Activated naive CD4-positive, alpha-beta T cell treated with anti-CD3 and anti-CD28 coated beads, Interleukin-2, amount 50 U/mL, for 72 hours (primary cell): ENCODE data around the gene WHRN. TPM values are rescaled to one million over a fixed set of nuclear protein-coding genes. Genes with fewer than 3 reads are reported as not detected.

ENCODE experiments used
- ATAC-seq, 2 donors: fragments of 150-1000 bp; cut with Tn5 transposase; 2 replicates each; pipeline ENCODE4 v1.10.0; 2021; ENCODE audit warnings: mild to moderate bottlenecking in 2 of 2, moderate library complexity in 2 of 2
- DNase-seq, 2 donors: peaks; one replicate each; pipeline ENCODE4 v3.0.0; 2021 to 2022; ENCODE audit warnings: low spot score in 2 of 2
- H3K27ac Mint-ChIP-seq, 2 donors: one replicate each; pipeline ENCODE4 v1.8.0; 2022; ENCODE audit warnings: mild to moderate bottlenecking in 2 of 2, mixed read lengths in 2 of 2
- H3K36me3 Mint-ChIP-seq, 2 donors: one replicate each; pipeline ENCODE4 v1.8.0; 2022; ENCODE audit warnings: mixed read lengths in 2 of 2
- H3K9me3 Mint-ChIP-seq, 2 donors: one replicate each; pipeline ENCODE4 v1.8.0; 2022; ENCODE audit warnings: mixed read lengths in 2 of 2
- total RNA-seq, 2 donors: library from RNA; stranded (reverse); gene quantifications; one replicate each; pipeline ENCODE4 v1.2.3, GENCODE V29; 2022

The WHRN gene
- total RNA-seq, 2 donors from 2014 or later = 4.7 to 5.2 TPM

GRCh38 chr9:114369216-114370130, 135.8 kb downstream of the WHRN start:
- no peak for ATAC-seq
- peaks cover 45 to 61% of the 10 kb centered on the region in 2 donors for H3K36me3 Mint-ChIP-seq
- DNase-seq = no peak
- peak overlapping the region; percentile 15 to 71 for H3K27ac Mint-ChIP-seq
- H3K9me3 Mint-ChIP-seq = peaks cover 0 to 5% of the 10 kb centered on the region in 2 donors

- H3K9me3 Mint-ChIP-seq = peaks cover 0 to 5% of the 10 kb centered on the region in 2 donors
- H3K36me3 Mint-ChIP-seq = peaks cover 46 to 65% of the 10 kb centered on the region in 2 donors
- DNase-seq (no peak), ATAC-seq (no peak)
- peak overlapping the region; percentile 89 to 95 for H3K27ac Mint-ChIP-seq
These were observed 137.3 kb downstream of the WHRN start for GRCh38 chr9:114367772-114368569.

GRCh38 chr9:114367366-114367765, 137.9 kb downstream of the WHRN start:
- DNase-seq (no peak), ATAC-seq (no peak)
- Mint-ChIP-seq H3K36me3 (peaks cover 49 to 69% of the 10 kb centered on the region in 2 donors), H3K9me3 (peaks cover 0 to 5% of the 10 kb centered on the region in 2 donors), H3K27ac (peak overlapping the region; percentile 89 to 95)

GRCh38 chr9:114366334-114367128, 138.7 kb downstream of the WHRN start:
- peaks cover 0 to 5% of the 10 kb centered on the region in 2 donors for H3K9me3 Mint-ChIP-seq
- H3K27ac Mint-ChIP-seq = peak overlapping the region; percentile 89 to 95
- peak; percentile 65 to 73 for ATAC-seq
- peaks cover 47 to 65% of the 10 kb centered on the region in 2 donors for H3K36me3 Mint-ChIP-seq
- DNase-seq = no peak

- peaks cover 55 to 69% of the 10 kb centered on the region in 2 donors for H3K36me3 Mint-ChIP-seq
- H3K27ac Mint-ChIP-seq = peak overlapping the region in 1 of 2 donors; percentile 96
- DNase-seq (no peak), ATAC-seq (no peak)
- H3K9me3 Mint-ChIP-seq = peaks cover 0 to 5% of the 10 kb centered on the region in 2 donors
These were observed 140.1 kb downstream of the WHRN start for GRCh38 chr9:114365194-114365593.

- Mint-ChIP-seq H3K27ac (peak overlapping the region; percentile 92 to 96), H3K9me3 (peaks cover 0 to under 1% of the 10 kb centered on the region in 2 donors), H3K36me3 (peaks cover 56 to 63% of the 10 kb centered on the region in 2 donors)
- ATAC-seq = peak; percentile 19 to 44
- DNase-seq = no peak
These were observed 140.9 kb downstream of the WHRN start for GRCh38 chr9:114364134-114365041.

- no peaks in the 10 kb centered on the region for H3K9me3 Mint-ChIP-seq
- H3K36me3 Mint-ChIP-seq = peaks cover 54 to 60% of the 10 kb centered on the region in 2 donors
- DNase-seq (no peak), ATAC-seq (peak; percentile 57 to 58)
- peak overlapping the region; percentile 92 to 96 for H3K27ac Mint-ChIP-seq
These were observed 141.8 kb downstream of the WHRN start for GRCh38 chr9:114363424-114363823.

GRCh38 chr9:114362394-114362793, 142.9 kb downstream of the WHRN start:
- ATAC-seq (no peak), DNase-seq (no peak)
- Mint-ChIP-seq H3K27ac (peak overlapping the region; percentile 92 to 96), H3K36me3 (peaks cover 52 to 60% of the 10 kb centered on the region in 2 donors), H3K9me3 (no peaks in the 10 kb centered on the region)

- Mint-ChIP-seq H3K27ac (peak overlapping the region; percentile 95 to 96), H3K9me3 (no peaks in the 10 kb centered on the region), H3K36me3 (peaks cover 58 to 62% of the 10 kb centered on the region in 2 donors)
- DNase-seq (no peak), ATAC-seq (no peak)
These were observed 143.7 kb downstream of the WHRN start for GRCh38 chr9:114361542-114361941.

GRCh38 chr9:114359801-114360200, 145.5 kb downstream of the WHRN start:
- H3K27ac Mint-ChIP-seq = peak overlapping the region; percentile 95 to 96
- peaks cover 47 to 61% of the 10 kb centered on the region in 2 donors for H3K36me3 Mint-ChIP-seq
- DNase-seq (no peak), ATAC-seq (no peak)
- H3K9me3 Mint-ChIP-seq = no peaks in the 10 kb centered on the region

GRCh38 chr9:114357911-114358328, 147.4 kb downstream of the WHRN start:
- peaks cover 28 to 44% of the 10 kb centered on the region in 2 donors for H3K36me3 Mint-ChIP-seq
- no peak for ATAC-seq
- peak overlapping the region; percentile 2 to 96 for H3K27ac Mint-ChIP-seq

GRCh38 chr9:114357360-114357759, 147.9 kb downstream of the WHRN start:
- Mint-ChIP-seq H3K9me3 (no peaks in the 10 kb centered on the region), H3K27ac (peak overlapping the region; percentile 70 to 96), H3K36me3 (peaks cover 25 to 41% of the 10 kb centered on the region in 2 donors)
- DNase-seq (no peak), ATAC-seq (no peak)

More at GRCh38 chr9:114357911-114358328, 147.4 kb downstream of the WHRN start:
- no peaks in the 10 kb centered on the region for H3K9me3 Mint-ChIP-seq
- no peak for DNase-seq

- H3K36me3 Mint-ChIP-seq = peaks cover 30 to 41% of the 10 kb centered on the region in 2 donors
These were observed 148.5 kb downstream of the WHRN start for GRCh38 chr9:114356792-114357191.

GRCh38 chr9:114355821-114356220, 149.5 kb downstream of the WHRN start:
- DNase-seq = no peak
- ATAC-seq = no peak
- Mint-ChIP-seq H3K27ac (peak overlapping the region; percentile 24 to 96), H3K36me3 (peaks cover 25 to 33% of the 10 kb centered on the region in 2 donors), H3K9me3 (no peaks in the 10 kb centered on the region)

More at GRCh38 chr9:114356792-114357191, 148.5 kb downstream of the WHRN start:
- ATAC-seq (no peak), DNase-seq (no peak)
- Mint-ChIP-seq H3K9me3 (no peaks in the 10 kb centered on the region), H3K27ac (peak overlapping the region; percentile 70 to 96)
